HL-60/S4 treated with retinoic acid at 250 ng/mL for 4 days and 3 days (cell line): Measurements from ENCODE around the gene PRPF18.
"Not testable (repeated sequence)": the region's sequence is repeated elsewhere in the genome, so short reads cannot be mapped to it uniquely, and the experiment has no call there.

ENCODE experiments used
- in situ Hi-C: fragments of 300-500 bp; cut with MboI; formaldehyde crosslinking; loops from 2 replicates; pipeline ENCODE4 v1.7.0; 2022; ENCODE audit warnings: low sequenced_read_pairs

PRPF18 gene

GRCh38 chr10:13586676-13587355 lies at the start of gene PRPF18:
PRPF18 (plus strand) TSS chr10:13586965; CDS start chr10:13587087, 122 bp downstream.
- in situ Hi-C loops: no loop called here

GRCh38 chr10:13537985-13538384 lies 48.8 kb upstream of the PRPF18 start:
- in situ Hi-C loops: not testable (repeated sequence)

GRCh38 chr10:13542533-13542932 lies 44.2 kb upstream of the PRPF18 start:
- in situ Hi-C loops: no loop called here

GRCh38 chr10:13550802-13551201 lies 36.0 kb upstream of the PRPF18 start:
- in situ Hi-C loops: no loop called here

GRCh38 chr10:13555884-13556510 lies 30.8 kb upstream of the PRPF18 start:
- in situ Hi-C loops: no loop called here

- in situ Hi-C loops: no loop called here
Observed at GRCh38 chr10:13559124-13559700, 27.6 kb upstream of the PRPF18 start.

- in situ Hi-C loops: no loop called here
Observed at GRCh38 chr10:13560597-13560996, 26.2 kb upstream of the PRPF18 start.

GRCh38 chr10:13563481-13564445 lies 23.0 kb upstream of the PRPF18 start:
- in situ Hi-C loops: no loop called here

- in situ Hi-C loops: no loop called here
Observed at GRCh38 chr10:13564576-13564975, 22.2 kb upstream of the PRPF18 start.

GRCh38 chr10:13567030-13567429 lies 19.7 kb upstream of the PRPF18 start:
- in situ Hi-C loops: no loop called here

- in situ Hi-C loops: no loop called here
Observed at GRCh38 chr10:13571541-13571940, 15.2 kb upstream of the PRPF18 start.

GRCh38 chr10:13573960-13574359 lies 12.8 kb upstream of the PRPF18 start:
- in situ Hi-C loops: no loop called here

- in situ Hi-C loops: no loop called here
Observed at GRCh38 chr10:13585195-13585751, 1.5 kb upstream of the PRPF18 start.

GRCh38 chr10:13585943-13586342 lies 822 bp upstream of the PRPF18 start:
- in situ Hi-C loops: no loop called here

GRCh38 chr10:13587391-13587790 lies 626 bp downstream of the PRPF18 start:
- in situ Hi-C loops: no loop called here

- in situ Hi-C loops: no loop called here
Observed at GRCh38 chr10:13589316-13589715, 2.6 kb downstream of the PRPF18 start.

GRCh38 chr10:13590886-13591285 lies 4.1 kb downstream of the PRPF18 start:
- in situ Hi-C loops: no loop called here

- in situ Hi-C loops: no loop called here
Observed at GRCh38 chr10:13592306-13592705, 5.5 kb downstream of the PRPF18 start.

- in situ Hi-C loops: no loop called here
Observed at GRCh38 chr10:13593535-13593934, 6.8 kb downstream of the PRPF18 start.

GRCh38 chr10:13594641-13595040 lies 7.9 kb downstream of the PRPF18 start:
- in situ Hi-C loops: no loop called here

GRCh38 chr10:13597909-13598308 lies 11.1 kb downstream of the PRPF18 start:
- in situ Hi-C loops: no loop called here
